ENCODE measurements around the gene FLRT2. TPM values are rescaled to one million over a fixed set of nuclear protein-coding genes. Genes with fewer than 3 reads are reported as not detected.

FLRT2 gene
- total and polyA plus RNA-seq, 2 donors (not counting 1 experiment from before 2014, with no cell fraction given), result not detected

DNA sequence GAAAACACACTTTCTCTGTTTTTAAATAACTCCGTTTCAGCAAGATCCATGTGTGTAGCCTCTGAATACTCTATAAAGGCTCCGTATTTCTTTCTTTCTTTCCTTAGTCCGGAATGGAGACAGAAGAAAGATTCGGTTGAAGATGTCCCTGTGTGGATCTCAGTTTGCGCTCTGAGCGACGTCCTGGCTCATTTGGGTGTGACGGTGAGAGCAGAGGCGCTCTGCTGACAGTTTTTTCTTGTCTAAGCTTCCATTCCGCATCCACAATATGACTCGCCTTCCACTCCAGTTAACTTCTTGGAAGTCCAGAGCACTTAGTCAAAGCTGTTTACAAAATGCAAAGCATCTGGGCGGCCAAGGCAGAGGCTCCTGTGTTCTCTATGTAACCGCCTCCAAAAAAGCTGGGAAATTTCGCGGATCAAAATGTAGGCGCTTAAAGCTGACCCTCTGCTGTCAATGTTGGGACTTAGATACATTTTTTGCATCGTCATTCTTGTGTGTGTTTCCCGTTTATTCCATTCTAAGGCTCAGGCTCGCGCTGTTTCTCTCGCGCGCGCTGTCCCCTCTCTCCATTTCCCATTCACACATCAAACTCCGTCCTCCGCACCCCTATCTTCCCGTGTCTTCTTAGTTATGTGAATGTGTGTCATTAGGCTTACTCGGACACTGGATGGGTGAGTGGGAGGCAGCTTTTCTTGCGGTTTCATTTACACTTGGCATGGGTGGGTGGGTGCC lies 880 bp upstream of the FLRT2 start:
- DNase-seq (no peak), ATAC-seq (ENCODE audit: low read depth) (no peak)
- no peak overlapping the region for H3K9ac ChIP-seq (ENCODE audit: low read length)
- H3K27me3 ChIP-seq (replicated peaks in 1 of 4; ENCODE audit: control extremely low read depth in 1 of 4, control insufficient read depth in 3 of 4, insufficient read depth in 4 of 4, low read length in 3 of 4), result peaks cover 0 to 47% (median 17%) of the 10 kb centered on the region in 4 experiments
- Mint-ChIP-seq H3K4me3 (no peak overlapping the region), H3K9me3 (ENCODE audit: insufficient read depth) (no peaks in the 10 kb centered on the region), H3K4me1 (peaks cover 2% of the 10 kb centered on the region), H3K27me3 (peaks cover 48% of the 10 kb centered on the region), H3K27ac (no peak overlapping the region)
- no peak overlapping the region for H3K27ac ChIP-seq (ENCODE audit: low read length in 2 of 2)
- intact Hi-C loops (cut with micrococcal nuclease), result no loop called here
- H4K20me1 ChIP-seq (ENCODE audit: control insufficient read depth, insufficient read depth, low read length, poor library complexity, severe bottlenecking), result no peaks in the 10 kb centered on the region
- H2AFZ ChIP-seq (ENCODE audit: insufficient read depth, low read depth, low read length, poor library complexity, severe bottlenecking), result no peak overlapping the region
- 57% methylated on average over 11 of the region's 29 CpGs for WGBS (ENCODE audit: insufficient coverage)
- no peak overlapping the region for H3K4me2 ChIP-seq (replicated peaks; ENCODE audit: low read depth, low read length, poor library complexity, severe bottlenecking)
- H3K9me3 ChIP-seq (ENCODE audit: control extremely low read depth in 1 of 3, control insufficient read depth in 2 of 3, insufficient read depth in 1 of 3, low read length in 2 of 3), result peaks cover 0 to 47% (median 0%) of the 10 kb centered on the region in 3 donors
- H3K4me3 ChIP-seq (ENCODE audit: control extremely low read depth in 1 of 5, extremely low read depth in 1 of 5, insufficient read depth in 1 of 5, low read depth in 2 of 5, low read length in 4 of 5), result no peak overlapping the region
- ChIA-PET CTCF (no interaction called here), POLR2A (no interaction called here)
- H3K36me3 ChIP-seq (replicated peaks in 1 of 2; ENCODE audit: control extremely low read depth in 1 of 2, control insufficient read depth in 1 of 2, extremely low read depth in 1 of 2, insufficient read depth in 2 of 2, low read length in 1 of 2), result no peaks in the 10 kb centered on the region
- no peak for TF ChIP-seq EZH2 (IDR thresholded peaks at IDR 0.05; ENCODE audit: borderline replicate concordance, insufficient read depth, low read depth, low read length, poor library complexity, severe bottlenecking)
- TF ChIP-seq, protein P1, sequence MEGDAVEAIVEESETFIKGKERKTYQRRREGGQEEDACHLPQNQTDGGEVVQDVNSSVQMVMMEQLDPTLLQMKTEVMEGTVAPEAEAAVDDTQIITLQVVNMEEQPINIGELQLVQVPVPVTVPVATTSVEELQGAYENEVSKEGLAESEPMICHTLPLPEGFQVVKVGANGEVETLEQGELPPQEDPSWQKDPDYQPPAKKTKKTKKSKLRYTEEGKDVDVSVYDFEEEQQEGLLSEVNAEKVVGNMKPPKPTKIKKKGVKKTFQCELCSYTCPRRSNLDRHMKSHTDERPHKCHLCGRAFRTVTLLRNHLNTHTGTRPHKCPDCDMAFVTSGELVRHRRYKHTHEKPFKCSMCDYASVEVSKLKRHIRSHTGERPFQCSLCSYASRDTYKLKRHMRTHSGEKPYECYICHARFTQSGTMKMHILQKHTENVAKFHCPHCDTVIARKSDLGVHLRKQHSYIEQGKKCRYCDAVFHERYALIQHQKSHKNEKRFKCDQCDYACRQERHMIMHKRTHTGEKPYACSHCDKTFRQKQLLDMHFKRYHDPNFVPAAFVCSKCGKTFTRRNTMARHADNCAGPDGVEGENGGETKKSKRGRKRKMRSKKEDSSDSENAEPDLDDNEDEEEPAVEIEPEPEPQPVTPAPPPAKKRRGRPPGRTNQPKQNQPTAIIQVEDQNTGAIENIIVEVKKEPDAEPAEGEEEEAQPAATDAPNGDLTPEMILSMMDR (IDR thresholded peaks at IDR 0.05), result no peak
- no peaks in the 10 kb centered on the region for H3K79me2 ChIP-seq (ENCODE audit: control insufficient read depth, insufficient read depth, low read length)
- peaks cover 0 to 3% of the 10 kb centered on the region in 2 donors for H3K4me1 ChIP-seq (ENCODE audit: control insufficient read depth in 2 of 2, insufficient read depth in 2 of 2, low read length in 2 of 2)

DNA sequence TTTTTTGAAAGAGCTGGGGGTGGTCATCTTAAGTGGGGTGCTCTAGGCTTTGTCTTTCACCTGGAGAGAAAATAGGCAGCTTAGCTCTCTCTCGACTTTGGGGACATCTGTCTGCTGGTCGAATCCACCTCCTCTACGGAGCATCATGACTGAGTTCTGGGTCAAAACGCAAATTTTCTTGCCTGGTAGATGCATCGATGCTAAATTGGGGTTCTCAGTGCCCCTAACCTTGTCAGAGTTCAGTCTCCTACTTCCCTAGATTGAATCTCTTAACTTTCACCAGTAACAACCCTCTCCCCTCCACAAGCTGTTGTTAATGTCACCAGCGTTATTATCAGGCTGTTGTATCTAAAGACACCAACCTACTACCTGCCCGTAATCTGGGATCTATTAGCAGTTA lies 682 bp downstream of the FLRT2 start:
- TF ChIP-seq, protein P1 (IDR thresholded peaks at IDR 0.05), result no peak
- no peak for TF ChIP-seq EZH2 (IDR thresholded peaks at IDR 0.05; ENCODE audit: borderline replicate concordance, insufficient read depth, low read depth, low read length, poor library complexity, severe bottlenecking)
- Histone ChIP-seq H3K79me2 (ENCODE audit: control insufficient read depth, insufficient read depth, low read length) (no peaks in the 10 kb centered on the region), H3K4me3 (ENCODE audit: control extremely low read depth in 1 of 5, extremely low read depth in 1 of 5, insufficient read depth in 1 of 5, low read depth in 2 of 5, low read length in 4 of 5) (no peak overlapping the region), H3K36me3 (replicated peaks in 1 of 2; ENCODE audit: control extremely low read depth in 1 of 2, control insufficient read depth in 1 of 2, extremely low read depth in 1 of 2, insufficient read depth in 2 of 2, low read length in 1 of 2) (no peaks in the 10 kb centered on the region), H3K4me1 (ENCODE audit: control insufficient read depth in 2 of 2, insufficient read depth in 2 of 2, low read length in 2 of 2) (peaks cover 0 to 3% of the 10 kb centered on the region in 2 donors), H3K9ac (ENCODE audit: low read length) (no peak overlapping the region), H3K27ac (ENCODE audit: low read length in 2 of 2) (no peak overlapping the region), H3K9me3 (ENCODE audit: control extremely low read depth in 1 of 3, control insufficient read depth in 2 of 3, insufficient read depth in 1 of 3, low read length in 2 of 3) (peaks cover 0 to 47% (median 0%) of the 10 kb centered on the region in 3 donors), H3K27me3 (replicated peaks in 1 of 4; ENCODE audit: control extremely low read depth in 1 of 4, control insufficient read depth in 3 of 4, insufficient read depth in 4 of 4, low read length in 3 of 4) (peaks cover 0 to 51% (median 21%) of the 10 kb centered on the region in 4 experiments), H2AFZ (ENCODE audit: insufficient read depth, low read depth, low read length, poor library complexity, severe bottlenecking) (no peak overlapping the region), H3K4me2 (replicated peaks; ENCODE audit: low read depth, low read length, poor library complexity, severe bottlenecking) (no peak overlapping the region), H4K20me1 (ENCODE audit: control insufficient read depth, insufficient read depth, low read length, poor library complexity, severe bottlenecking) (no peaks in the 10 kb centered on the region)
- ATAC-seq (ENCODE audit: low read depth), result no peak
- WGBS (ENCODE audit: insufficient coverage), result 8% methylated on average over 6 of the region's 7 CpGs
- no peaks in the 10 kb centered on the region for H3K9me3 Mint-ChIP-seq (ENCODE audit: insufficient read depth)
- H3K4me3 Mint-ChIP-seq, result no peak overlapping the region
- DNase-seq, result no peak
- intact Hi-C loops (cut with micrococcal nuclease), result no loop called here
- ChIA-PET POLR2A (no interaction called here), CTCF (no interaction called here)
- peaks cover 2% of the 10 kb centered on the region for H3K4me1 Mint-ChIP-seq
- peaks cover 62% of the 10 kb centered on the region for H3K27me3 Mint-ChIP-seq
- no peak overlapping the region for H3K27ac Mint-ChIP-seq

All from B cell (primary cell).